GM19025 (cell line): ENCODE measurements around the gene ERG.

ENCODE experiments used
- ATAC-seq: cut with Tn5 transposase; IDR thresholded peaks from one replicate; pipeline ENCODE4 v1.9.1; 2021; ENCODE audit warnings: mild to moderate bottlenecking, low read depth, moderate library complexity; ENCODE audit not compliant: unreplicated experiment

Gene ERG, protein sequence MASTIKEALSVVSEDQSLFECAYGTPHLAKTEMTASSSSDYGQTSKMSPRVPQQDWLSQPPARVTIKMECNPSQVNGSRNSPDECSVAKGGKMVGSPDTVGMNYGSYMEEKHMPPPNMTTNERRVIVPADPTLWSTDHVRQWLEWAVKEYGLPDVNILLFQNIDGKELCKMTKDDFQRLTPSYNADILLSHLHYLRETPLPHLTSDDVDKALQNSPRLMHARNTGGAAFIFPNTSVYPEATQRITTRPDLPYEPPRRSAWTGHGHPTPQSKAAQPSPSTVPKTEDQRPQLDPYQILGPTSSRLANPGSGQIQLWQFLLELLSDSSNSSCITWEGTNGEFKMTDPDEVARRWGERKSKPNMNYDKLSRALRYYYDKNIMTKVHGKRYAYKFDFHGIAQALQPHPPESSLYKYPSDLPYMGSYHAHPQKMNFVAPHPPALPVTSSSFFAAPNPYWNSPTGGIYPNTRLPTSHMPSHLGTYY

GRCh38 chr21:38498057-38498833 is at the start of gene ERG:
Gene ERG (minus strand): TSS chr21:38498477. CDS start chr21:38498380, 97 bp downstream.
- no peak for ATAC-seq

GRCh38 chr21:38544661-38545060 is 46.4 kb upstream of the ERG start:
- ATAC-seq, result no peak

DNA sequence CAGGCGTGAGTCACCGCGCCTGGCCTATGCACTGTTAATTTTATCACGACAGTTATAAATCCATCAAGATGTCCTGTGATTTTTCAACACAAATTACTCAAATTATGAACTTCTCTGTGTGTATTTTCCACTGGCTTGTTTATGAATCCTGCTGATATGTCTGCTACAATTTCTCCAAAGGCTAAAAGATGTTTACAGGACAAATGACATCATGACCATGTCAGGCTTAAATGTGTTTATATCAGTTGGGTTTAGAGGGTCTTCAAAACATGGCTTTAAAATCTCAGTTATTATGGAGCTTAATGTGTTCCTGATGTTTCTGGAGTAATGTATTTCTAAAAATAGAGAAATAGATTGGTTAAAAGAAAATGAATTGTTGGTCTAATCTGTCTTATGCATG is 44.0 kb upstream of the ERG start:
- no peak for ATAC-seq

DNA sequence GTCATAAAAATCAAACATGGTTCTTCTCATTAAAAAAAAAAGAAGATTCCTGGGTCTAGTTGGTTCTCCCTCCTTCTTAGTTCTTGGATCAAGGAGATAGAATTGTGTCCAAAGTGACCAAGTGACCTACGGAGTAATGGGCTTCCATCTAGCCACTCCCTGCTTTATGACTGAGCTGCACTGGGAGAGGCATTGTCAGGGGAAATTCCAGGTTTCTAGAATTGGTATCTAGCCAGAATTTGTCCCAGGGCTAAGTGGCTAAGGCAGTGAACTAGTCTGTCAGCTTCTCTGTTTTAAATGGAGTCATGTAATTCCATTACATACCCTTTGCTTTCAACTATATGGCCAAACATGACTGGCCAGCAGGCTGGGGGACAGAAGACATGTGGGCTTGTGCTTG is 40.1 kb upstream of the ERG start:
- ATAC-seq, result no peak

GRCh38 chr21:38534591-38534990 is 36.3 kb upstream of the ERG start:
- ATAC-seq, result no peak

DNA sequence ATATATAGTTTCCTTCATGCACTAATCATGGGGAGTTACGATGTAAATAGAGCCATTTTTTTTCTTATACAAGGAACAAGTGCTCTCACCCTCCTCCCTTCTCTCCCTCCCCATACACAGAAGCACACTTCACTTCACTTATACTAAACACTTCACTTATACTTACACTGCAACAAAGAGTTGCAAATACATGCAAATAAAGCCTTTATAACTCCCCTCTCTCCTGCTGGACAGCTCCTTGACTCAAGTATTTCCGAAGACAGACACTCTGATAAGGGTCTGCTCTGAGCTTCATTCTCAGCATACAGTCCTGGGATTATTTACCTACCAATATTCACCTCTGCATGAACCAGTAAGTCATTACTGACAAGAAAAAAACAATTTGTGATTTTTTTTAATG is 35.6 kb upstream of the ERG start:
- ATAC-seq, result no peak

DNA sequence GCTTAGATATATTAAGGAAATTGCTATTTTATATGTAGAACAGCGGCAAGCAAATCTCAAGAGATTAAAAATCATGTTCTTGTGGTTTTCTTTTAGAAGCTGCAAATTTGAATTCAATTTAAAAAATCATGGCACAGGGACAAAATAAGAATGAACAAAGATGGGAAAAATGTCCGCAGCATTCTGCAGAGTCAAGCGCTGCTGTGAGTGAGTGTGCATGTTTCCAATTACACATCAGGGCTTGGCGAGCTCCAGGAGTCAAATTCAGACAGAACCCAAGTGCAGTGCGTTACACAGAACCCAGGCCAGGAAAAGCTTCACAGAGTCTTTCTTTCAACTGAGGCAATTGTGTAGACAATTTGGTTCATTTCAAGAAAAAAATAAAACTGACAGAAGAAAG is 33.3 kb upstream of the ERG start:
- no peak for ATAC-seq

- no peak for ATAC-seq
Observed at GRCh38 chr21:38531039-38531541, 32.8 kb upstream of the ERG start.

GRCh38 chr21:38527737-38528136 is 29.5 kb upstream of the ERG start:
- ATAC-seq, result no peak

GRCh38 chr21:38525454-38525853 is 27.2 kb upstream of the ERG start:
- no peak for ATAC-seq

GRCh38 chr21:38524168-38525153 is 26.2 kb upstream of the ERG start:
- no peak for ATAC-seq

GRCh38 chr21:38520511-38520910 is 22.2 kb upstream of the ERG start:
- ATAC-seq, result no peak

- ATAC-seq, result no peak
Observed at GRCh38 chr21:38511662-38512243, 13.5 kb upstream of the ERG start.

DNA sequence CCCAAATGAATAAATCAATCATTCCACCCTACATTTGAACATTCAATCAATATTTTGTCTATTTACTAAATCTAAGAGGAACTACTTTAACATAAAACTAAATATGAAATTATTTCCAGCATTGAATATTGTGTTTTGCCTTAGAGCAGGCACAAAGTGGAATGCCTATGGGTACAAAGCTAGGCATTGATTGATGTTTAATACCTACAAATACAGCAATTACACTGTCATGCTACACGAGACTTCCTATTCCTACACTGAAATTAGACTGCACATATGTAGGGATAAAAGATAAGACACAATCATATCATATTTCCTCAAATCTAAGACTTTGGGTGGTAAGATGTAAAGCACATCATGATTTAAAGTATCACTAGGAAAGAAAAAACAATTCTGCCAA is 12.9 kb upstream of the ERG start:
- no peak for ATAC-seq

- ATAC-seq, result no peak
Observed at GRCh38 chr21:38507374-38507942, 9.2 kb upstream of the ERG start.

GRCh38 chr21:38506661-38507281 is 8.5 kb upstream of the ERG start:
- ATAC-seq, result no peak

DNA sequence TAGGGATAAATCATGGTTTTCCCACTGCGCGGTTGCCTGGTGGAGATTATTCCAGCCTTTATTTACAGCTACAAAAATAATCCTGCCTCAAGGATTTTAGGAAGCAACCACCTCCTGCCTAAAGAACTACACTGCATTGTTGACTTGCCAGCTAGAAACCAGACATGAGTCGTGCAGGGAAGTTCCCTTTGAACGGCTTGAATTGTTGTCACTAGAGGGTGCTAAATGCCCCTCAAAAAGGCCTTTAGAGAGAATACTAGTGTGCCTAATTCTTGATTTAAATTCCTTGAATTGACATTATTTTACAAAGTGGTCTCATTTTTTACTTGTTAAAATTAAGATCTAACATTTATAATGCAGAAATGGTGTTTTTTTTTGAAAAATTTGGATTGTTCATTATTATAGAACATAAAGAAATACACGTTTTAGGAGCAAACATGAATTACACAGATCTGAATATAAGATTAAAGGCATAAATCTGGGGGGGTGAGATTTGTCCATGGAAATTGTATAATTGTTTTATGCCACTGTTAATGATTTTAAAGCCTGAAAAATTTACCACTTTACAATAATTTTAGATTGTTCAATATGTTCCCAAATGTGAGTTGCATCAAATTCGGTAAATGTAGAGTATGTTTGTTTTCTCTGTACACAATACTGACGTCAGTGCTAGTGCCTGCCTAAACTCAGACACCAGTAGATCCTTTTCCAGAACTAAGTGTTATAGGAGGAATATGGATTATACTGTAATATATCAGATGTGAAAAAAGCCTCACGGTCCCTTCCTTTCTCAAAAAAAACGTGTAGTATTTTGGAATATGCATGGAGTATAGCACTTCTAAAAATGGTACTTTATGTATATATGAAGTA is 7.6 kb upstream of the ERG start:
- ATAC-seq, result no peak

- no peak for ATAC-seq
Observed at GRCh38 chr21:38504066-38504465, 5.8 kb upstream of the ERG start.
